Smooth muscle cell (in vitro differentiated cells): ENCODE results near the gene RIPK1. TPM values are rescaled to one million over a fixed set of nuclear protein-coding genes. Genes with fewer than 3 reads are reported as not detected.
"Not testable (repeated sequence)": the region's sequence is repeated elsewhere in the genome, so short reads cannot be mapped to it uniquely, and the experiment has no call there.

Source experiments
- DNase-seq: peaks from one replicate; lab custom pipeline; 2025; ENCODE audit not compliant: unreplicated experiment; lab: John Stamatoyannopoulos, UW
- H2AFZ ChIP-seq: fragments of 200-600 bp; sonication (generic); 2 replicates; pipeline ENCODE4 v1.6.0; 2016; ENCODE audit warnings: antibody characterized with exemption, low read depth, mild to moderate bottlenecking
- H3F3A ChIP-seq: fragments of 200-600 bp; sonication (generic); 2 replicates; pipeline ENCODE4 v1.6.0; 2017; ENCODE audit warnings: antibody characterized with exemption, low read depth
- H3K27ac ChIP-seq: fragments of 200-600 bp; sonication (generic); 2 replicates; pipeline ENCODE4 v1.5.1; 2016; ENCODE audit warnings: low read depth, mild to moderate bottlenecking
- H3K27me3 ChIP-seq: fragments of 200-600 bp; sonication (generic); 2 replicates; pipeline ENCODE4 v1.6.1; 2016; ENCODE audit warnings: low read depth, mild to moderate bottlenecking
- H3K36me3 ChIP-seq: fragments of 200-600 bp; sonication (generic); 2 replicates; pipeline ENCODE4 v1.5.1; 2016; ENCODE audit warnings: low read depth
- H3K4me1 ChIP-seq: fragments of 200-600 bp; sonication (generic); 2 replicates; pipeline ENCODE4 v1.5.1; 2016; ENCODE audit warnings: low read depth
- H3K4me2 ChIP-seq: fragments of 200-600 bp; sonication (generic); 2 replicates; pipeline ENCODE4 v1.6.0; 2016; ENCODE audit warnings: mild to moderate bottlenecking
- H3K4me3 ChIP-seq: fragments of 200-600 bp; sonication (generic); 2 replicates; pipeline ENCODE4 v1.5.1; 2016; ENCODE audit warnings: mild to moderate bottlenecking
- H3K79me2 ChIP-seq: fragments of 200-600 bp; sonication (generic); 2 replicates; pipeline ENCODE4 v1.6.0; 2016; ENCODE audit warnings: low read depth, mild to moderate bottlenecking
- H3K9ac ChIP-seq: fragments of 200-600 bp; sonication (generic); 2 replicates; pipeline ENCODE4 v1.6.0; 2016; ENCODE audit warnings: low read depth
- H3K9me3 ChIP-seq: fragments of 200-600 bp; sonication (generic); replicated peaks from 2 replicates; pipeline ENCODE4 v1.5.1; 2016; ENCODE audit warnings: low read depth
- H4K20me1 ChIP-seq: fragments of 200-600 bp; sonication (generic); 2 replicates; pipeline ENCODE4 v1.6.0; 2016; ENCODE audit warnings: low read depth
- CTCF ChIP-seq: fragments of 200-600 bp; sonication (generic); IDR thresholded peaks from 2 replicates; pipeline ENCODE4 v1.5.1; 2017; ENCODE audit warnings: borderline replicate concordance, mild to moderate bottlenecking, antibody characterized with exemption; ENCODE audit not compliant: insufficient read depth, poor library complexity, severe bottlenecking
- WGBS: methylation state at CpG from one replicate; pipeline ENCODE4 v1.1.7; 2016; ENCODE audit warnings: low lambda C conversion rate; 5-methylcytosine and 5-hydroxymethylcytosine counted together
- polyA plus RNA-seq: library from polyadenylated mRNA; unstranded; fragments of >200 nt; fragmentation: Nextera tagmentation; extraction: Ambion mirVana; gene quantifications from 2 replicates; pipeline ENCODE4 v1.2.1, GENCODE V29; 2016
- total RNA-seq: library from RNA; depleted of rRNA; stranded (reverse); fragments of >200 nt; gene quantifications from 2 replicates; pipeline ENCODE4 v1.2.3, GENCODE V29; 2014

The RIPK1 gene
- total and polyA plus RNA-seq, 2 experiments from 2014 or later, result 8.7 to 12.2 TPM

DNA sequence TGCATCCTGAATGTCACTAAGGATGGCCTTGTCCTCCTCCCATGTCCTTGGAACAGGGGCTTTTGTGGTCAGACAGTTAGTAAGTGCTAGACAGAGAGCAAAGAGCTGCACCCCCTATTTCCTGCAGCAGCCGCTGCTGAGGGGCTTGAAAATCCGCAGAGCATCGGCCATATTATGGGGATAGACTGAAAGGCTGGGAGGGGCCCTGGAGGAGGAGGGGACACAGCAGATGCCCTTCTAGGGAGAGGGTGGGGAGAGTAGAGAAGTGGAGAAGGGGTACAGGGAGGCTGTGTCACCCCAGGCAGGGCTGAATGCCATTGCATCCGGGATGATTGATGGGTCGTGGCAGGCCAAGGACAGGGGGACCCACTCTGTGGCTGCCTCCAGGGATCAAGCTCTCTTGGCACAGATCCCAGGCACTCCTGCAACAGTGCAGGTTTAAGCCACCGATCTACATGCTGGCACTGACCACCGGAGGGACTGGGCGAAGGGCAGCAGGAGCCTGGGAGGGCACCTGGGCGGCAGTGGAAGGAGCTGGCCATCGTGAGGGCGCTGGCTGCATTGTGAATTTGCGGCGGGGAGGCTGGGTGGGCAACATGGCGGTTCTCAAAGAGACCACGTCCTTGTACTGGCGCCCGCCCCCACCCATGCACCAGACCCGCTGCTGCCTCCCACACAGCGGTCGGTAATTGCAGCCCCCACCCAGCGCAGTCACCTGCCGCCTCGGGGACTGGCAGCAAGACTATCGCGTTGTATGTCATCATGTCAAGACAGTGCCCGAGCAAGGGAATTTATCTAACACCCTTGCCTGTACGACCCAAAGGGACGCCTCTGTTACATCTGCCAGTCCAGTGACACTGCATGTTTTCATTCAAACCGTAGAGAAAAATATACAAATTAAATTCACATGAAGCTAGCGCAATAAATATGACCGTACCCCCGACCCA, 88.2 kb downstream of the RIPK1 start:
- not testable (repeated sequence) for H3K9me3 ChIP-seq, H3K27me3 ChIP-seq, H2AFZ ChIP-seq, DNase-seq, H3K36me3 ChIP-seq, H3K79me2 ChIP-seq
- Histone ChIP-seq H3K9ac (peak overlapping the region; percentile 99), H3K4me3 (peak overlapping the region; percentile 92), H3K4me2 (peak overlapping the region; percentile 91), H3F3A (peaks cover 41% of the 10 kb centered on the region), H3K27ac (peak overlapping the region; percentile 71), H3K4me1 (peaks cover 17% of the 10 kb centered on the region), H4K20me1 (peaks cover 31% of the 10 kb centered on the region)
- WGBS, result 10% methylated on average over 25 of the region's 32 CpGs

DNA sequence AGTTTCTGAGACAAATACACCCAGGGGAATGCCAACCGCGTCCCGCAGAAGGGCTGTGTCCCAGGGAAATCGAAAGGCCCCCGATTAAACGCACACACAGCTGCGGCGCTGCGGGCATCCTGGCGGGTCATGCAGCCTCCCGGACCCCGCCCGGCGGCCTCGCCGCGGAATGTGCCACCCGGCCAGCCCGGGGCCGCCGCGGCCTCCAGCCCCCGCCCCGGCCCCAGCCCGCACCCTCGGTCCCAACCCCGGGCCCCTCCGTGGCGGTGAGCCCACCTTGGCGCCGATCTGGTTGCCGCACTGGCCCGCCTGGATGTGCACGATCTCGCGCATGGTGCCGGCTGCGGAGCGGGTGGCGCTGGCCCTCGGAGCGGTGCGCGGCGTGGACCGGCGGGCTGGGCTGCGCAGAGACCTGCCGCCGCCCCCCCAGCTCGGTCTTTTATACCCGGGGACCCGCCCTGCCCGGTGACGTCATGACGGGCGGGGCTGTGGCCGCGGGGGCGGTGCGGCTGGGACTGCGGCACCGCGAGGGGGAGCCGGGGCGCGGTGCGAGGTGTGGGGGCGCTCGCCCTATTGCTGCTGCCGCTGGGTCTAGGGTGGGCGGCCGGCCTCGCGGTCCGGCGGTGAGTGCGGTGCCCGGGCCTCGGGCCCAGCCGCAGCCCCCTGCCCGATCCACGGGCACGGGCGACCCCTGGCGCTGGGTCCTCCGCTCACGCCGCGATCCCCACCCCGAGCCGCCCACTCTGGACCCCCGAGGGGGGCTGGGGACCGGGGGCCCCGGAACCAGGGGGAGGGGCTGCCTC, 89.0 kb downstream of the RIPK1 start, which contains the start of gene TUBB2A:
Gene TUBB2A (minus strand): TSS at position 414 of the 803 bp plus-strand sequence. CDS start 81 bp downstream, at position 333.
- peak; percentile 53 for TF ChIP-seq CTCF
- peaks cover 4% of the 10 kb centered on the region for H3K36me3 ChIP-seq

GRCh38 chr6:3159805-3160781, 91.8 kb downstream of the RIPK1 start:
- peak; percentile 13 for DNase-seq
- TF ChIP-seq CTCF, result no peak
- H3K4me1 ChIP-seq, result peaks cover 29% of the 10 kb centered on the region
- peak overlapping the region; percentile 98 for H3K27ac ChIP-seq
- 37% methylated on average over 31 of the region's 31 CpGs for WGBS
- no peaks in the 10 kb centered on the region for H3K36me3 ChIP-seq
- no peak overlapping the region for H2AFZ ChIP-seq
- no peaks in the 10 kb centered on the region for H3K27me3 ChIP-seq
- no peaks in the 10 kb centered on the region for H3K9me3 ChIP-seq
- H3K9ac ChIP-seq, result no peak overlapping the region
- peaks cover 41% of the 10 kb centered on the region for H3F3A ChIP-seq
- peaks cover 9% of the 10 kb centered on the region for H3K79me2 ChIP-seq
- H3K4me2 ChIP-seq, result peak overlapping the region; percentile 56
- H3K4me3 ChIP-seq, result no peak overlapping the region
- H4K20me1 ChIP-seq, result peaks cover 20% of the 10 kb centered on the region

More for the DNA sequence above, 89.0 kb downstream of the RIPK1 start, which contains the start of gene TUBB2A:
- Histone ChIP-seq H2AFZ (peak within 1 kb of the TSS; percentile 55), H3K79me2 (peaks cover 9% of the 10 kb centered on the region), H3K9ac (peak within 1 kb of the TSS; percentile 99), H3K4me2 (peak within 1 kb of the TSS; percentile 91), H3K27ac (peak within 1 kb of the TSS; percentile 98), H3K4me1 (peaks cover 17% of the 10 kb centered on the region), H3F3A (peaks cover 42% of the 10 kb centered on the region), H4K20me1 (peaks cover 31% of the 10 kb centered on the region), H3K4me3 (peak within 1 kb of the TSS; percentile 92), H3K27me3 (no peaks in the 10 kb centered on the region), H3K9me3 (no peaks in the 10 kb centered on the region)
- under 1% methylated on average over 40 of the region's 95 CpGs for WGBS
- peak; percentile 67 for DNase-seq
